ENCODE data around the gene IPO5.

DNA sequence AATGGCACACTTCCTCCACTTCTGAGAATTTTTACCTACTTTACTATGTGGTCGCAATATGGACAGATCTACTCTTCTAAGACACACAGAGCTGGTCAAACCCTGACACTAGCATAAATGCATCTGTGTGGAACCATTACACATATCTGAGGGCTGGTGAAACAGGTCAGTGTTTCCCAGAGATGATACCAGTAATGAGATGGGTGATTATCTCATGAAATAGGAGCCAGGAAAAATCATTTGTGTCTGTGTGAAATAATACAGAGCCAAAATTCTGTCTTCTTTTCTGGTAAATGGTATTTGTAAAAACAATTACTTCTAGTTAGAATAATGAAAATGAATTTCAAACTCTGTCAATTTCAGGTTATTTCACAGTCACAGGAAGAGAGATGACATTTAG is 117.8 kb downstream of the IPO5 start:
- TF ChIP-seq, protein P1, sequence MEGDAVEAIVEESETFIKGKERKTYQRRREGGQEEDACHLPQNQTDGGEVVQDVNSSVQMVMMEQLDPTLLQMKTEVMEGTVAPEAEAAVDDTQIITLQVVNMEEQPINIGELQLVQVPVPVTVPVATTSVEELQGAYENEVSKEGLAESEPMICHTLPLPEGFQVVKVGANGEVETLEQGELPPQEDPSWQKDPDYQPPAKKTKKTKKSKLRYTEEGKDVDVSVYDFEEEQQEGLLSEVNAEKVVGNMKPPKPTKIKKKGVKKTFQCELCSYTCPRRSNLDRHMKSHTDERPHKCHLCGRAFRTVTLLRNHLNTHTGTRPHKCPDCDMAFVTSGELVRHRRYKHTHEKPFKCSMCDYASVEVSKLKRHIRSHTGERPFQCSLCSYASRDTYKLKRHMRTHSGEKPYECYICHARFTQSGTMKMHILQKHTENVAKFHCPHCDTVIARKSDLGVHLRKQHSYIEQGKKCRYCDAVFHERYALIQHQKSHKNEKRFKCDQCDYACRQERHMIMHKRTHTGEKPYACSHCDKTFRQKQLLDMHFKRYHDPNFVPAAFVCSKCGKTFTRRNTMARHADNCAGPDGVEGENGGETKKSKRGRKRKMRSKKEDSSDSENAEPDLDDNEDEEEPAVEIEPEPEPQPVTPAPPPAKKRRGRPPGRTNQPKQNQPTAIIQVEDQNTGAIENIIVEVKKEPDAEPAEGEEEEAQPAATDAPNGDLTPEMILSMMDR (IDR thresholded peaks at IDR 0.05), result no peak
- TF ChIP-seq POLR2A (IDR thresholded peaks at IDR 0.05) (no peak), EP300 (IDR thresholded peaks at IDR 0.05) (no peak)

All from ovary (tissue), 3 donors.